H54 (cell line): ENCODE measurements around the gene ALS2CL.

Experiments
- DNase-seq: peaks from one replicate; pipeline ENCODE4 v3.0.0; 2011; ENCODE audit warnings: low spot score, mixed read lengths; ENCODE audit not compliant: insufficient read length
- FAIRE-seq: peaks from 3 replicates; lab custom pipeline; 2011; peaks lifted over from hg19 to GRCh38; lab: Jason Lieb, UNC
- POLR2A ChIP-seq: IDR thresholded peaks from 2 replicates; pipeline ENCODE4 v1.6.1; 2011; ENCODE audit warnings: low read depth, mild to moderate bottlenecking, low read length

ALS2CL gene

GRCh38 chr3:46648096-46648495 is 45.4 kb downstream of the ALS2CL start:
- no peak for DNase-seq
- TF ChIP-seq POLR2A = no peak
- FAIRE-seq = no peak

GRCh38 chr3:46646700-46647099 is 46.8 kb downstream of the ALS2CL start:
- FAIRE-seq = peak; percentile 95
- DNase-seq = no peak

GRCh38 chr3:46643701-46644100 is 49.8 kb downstream of the ALS2CL start:
- DNase-seq (no peak), FAIRE-seq (no peak)
- no peak for TF ChIP-seq POLR2A

More at GRCh38 chr3:46646700-46647099, 46.8 kb downstream of the ALS2CL start:
- TF ChIP-seq POLR2A = no peak

GRCh38 chr3:46642971-46643370 is 50.5 kb downstream of the ALS2CL start:
- no peak for DNase-seq
- FAIRE-seq = no peak
- no peak for TF ChIP-seq POLR2A

GRCh38 chr3:46640927-46641326 is 52.6 kb downstream of the ALS2CL start:
- no peak for DNase-seq
- no peak for FAIRE-seq
- no peak for TF ChIP-seq POLR2A

- no peak for DNase-seq
- TF ChIP-seq POLR2A = no peak
- no peak for FAIRE-seq
Measured at GRCh38 chr3:46639221-46639620, 54.3 kb downstream of the ALS2CL start.

DNA sequence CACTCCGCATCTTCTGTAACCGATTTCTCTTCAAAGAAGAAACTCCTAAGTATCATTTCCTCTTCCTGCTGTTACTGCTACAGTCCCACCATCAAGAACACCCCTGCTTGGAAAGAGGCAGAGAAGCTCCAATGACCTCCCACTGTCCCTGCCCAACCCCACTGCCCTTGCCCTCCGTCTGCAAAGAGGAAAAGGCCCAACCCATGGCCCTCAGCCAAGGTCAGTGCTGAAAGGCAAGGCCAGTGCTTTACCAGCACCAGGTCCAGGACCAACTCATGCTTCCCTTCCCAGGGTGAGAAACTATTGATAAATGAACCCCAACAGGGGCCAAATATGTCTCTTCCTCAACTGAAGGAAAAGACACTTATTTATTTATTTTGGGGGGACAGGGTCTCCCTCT is 58.6 kb downstream of the ALS2CL start:
- FAIRE-seq (no peak), DNase-seq (no peak)
- no peak for TF ChIP-seq POLR2A

DNA sequence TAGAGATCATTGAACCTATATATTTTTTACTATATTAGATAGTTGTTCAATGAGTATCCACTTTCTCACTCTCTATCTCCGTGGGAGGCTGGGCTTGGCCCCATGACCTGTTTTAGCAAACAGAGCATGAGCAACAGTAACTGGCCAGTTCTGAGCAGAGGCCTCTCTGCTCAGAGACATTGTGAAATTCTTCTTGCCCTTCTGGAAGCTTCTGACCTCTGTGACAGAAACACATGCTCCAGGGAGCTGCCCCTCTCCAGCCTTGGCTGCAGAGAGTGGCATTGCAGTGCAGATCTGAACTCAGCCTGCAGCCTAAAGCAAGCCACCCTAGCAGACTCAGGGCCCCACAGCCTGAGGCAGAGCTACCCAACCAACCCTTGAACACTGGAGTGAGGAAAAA is 60.7 kb downstream of the ALS2CL start:
- no peak for DNase-seq
- TF ChIP-seq POLR2A = no peak

DNA sequence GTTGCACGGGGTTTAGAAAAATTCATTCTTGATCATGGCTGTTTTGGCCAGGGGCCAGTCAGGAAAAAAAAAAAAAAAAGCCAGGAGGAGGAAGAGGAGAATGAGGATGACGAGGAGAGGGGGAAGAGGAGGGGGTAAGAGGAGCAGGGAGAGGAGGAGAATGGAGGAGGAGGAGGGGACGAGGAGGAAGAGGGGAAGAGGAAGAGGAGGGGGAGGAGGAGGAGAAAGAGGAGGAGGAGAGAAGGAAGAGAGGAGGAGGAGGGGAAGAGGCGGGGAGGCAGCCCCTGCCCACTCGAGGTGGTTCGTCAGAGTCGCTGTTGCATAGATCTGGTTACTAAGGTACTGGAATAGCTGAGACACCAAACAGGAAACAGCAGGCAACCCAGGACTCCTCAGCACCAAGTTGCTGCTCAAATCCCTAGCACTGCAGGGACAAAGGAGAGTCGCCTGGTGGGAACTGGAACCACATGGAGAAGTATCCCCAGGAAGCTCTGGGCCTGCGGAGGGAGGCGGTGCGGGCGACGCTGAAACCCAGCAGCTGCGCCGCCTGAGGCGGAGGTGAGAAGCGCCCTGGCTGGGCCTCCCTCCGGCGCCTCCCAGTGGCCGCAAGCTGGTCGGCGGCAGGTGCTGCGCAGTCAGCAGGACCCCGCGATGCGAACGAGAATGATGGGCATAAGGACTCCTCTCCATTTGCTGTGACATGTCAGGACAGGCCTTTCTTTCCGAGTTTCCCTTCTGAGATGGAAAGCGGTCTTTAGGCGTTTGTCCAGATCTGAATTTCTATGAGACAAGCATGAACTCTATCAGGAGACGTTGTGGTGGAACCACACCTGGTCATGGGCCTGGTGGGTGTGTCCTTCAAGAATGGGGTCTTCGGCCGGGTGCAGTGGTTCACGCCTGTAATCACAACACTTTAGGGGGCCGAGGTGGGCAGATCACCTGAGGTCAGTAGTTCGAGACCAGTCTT is 63.6 kb downstream of the ALS2CL start:
- TF ChIP-seq POLR2A = no peak
- FAIRE-seq (no peak), DNase-seq (peak; percentile 52)

More for the DNA sequence above, 60.7 kb downstream of the ALS2CL start:
- FAIRE-seq = no peak

- DNase-seq = no peak
- no peak for FAIRE-seq
- no peak for TF ChIP-seq POLR2A
Measured at GRCh38 chr3:46628901-46629369, 64.5 kb downstream of the ALS2CL start.

DNA sequence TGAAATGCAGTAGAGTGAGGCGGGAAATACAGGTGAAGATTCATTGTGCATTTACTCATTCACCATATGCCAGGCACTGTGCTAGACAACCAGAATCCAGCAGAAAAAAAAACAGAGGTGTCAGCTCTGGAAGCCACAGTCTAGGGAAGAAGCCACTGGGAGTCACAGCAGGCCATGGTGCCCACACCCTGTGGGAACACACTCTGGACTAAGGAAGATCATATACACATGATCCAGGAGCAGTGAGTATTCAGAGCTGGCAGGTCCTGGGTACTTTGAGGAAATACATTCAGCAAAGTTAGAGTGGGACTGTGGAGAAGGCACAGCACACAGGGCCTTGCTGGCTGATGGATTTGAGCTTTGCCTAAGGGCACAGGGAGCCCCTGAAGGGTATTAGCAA is 66.4 kb downstream of the ALS2CL start:
- DNase-seq (no peak), FAIRE-seq (no peak)
- TF ChIP-seq POLR2A = no peak

- no peak for TF ChIP-seq POLR2A
- no peak for DNase-seq
- FAIRE-seq = no peak
Measured at GRCh38 chr3:46626039-46626438, 67.4 kb downstream of the ALS2CL start.

DNA sequence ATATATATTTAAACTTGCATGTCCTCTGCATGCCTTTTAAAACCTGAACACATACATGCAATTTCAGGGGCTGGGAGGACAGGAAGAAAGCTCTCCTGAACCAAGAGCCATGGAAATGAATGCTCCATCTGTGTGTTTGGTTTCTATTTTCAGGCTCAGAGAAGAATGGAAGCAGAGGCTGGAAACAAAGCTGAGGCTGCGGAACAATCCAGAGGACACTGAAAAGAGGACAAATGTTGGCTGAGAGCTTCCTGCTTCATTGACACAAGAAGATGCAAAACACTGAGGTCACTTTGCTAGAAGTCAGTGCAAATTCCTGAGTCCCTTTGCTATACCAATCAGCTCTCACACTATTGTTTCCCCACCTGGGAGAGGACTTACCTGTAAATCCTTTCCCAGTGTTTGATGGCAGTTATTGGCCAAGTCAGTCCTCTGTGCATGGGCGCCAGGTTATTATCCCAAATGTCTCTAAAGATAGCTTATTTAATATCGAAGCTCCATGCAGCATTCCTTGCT is 68.4 kb downstream of the ALS2CL start:
- TF ChIP-seq POLR2A = no peak
- DNase-seq (no peak), FAIRE-seq (no peak)

DNA sequence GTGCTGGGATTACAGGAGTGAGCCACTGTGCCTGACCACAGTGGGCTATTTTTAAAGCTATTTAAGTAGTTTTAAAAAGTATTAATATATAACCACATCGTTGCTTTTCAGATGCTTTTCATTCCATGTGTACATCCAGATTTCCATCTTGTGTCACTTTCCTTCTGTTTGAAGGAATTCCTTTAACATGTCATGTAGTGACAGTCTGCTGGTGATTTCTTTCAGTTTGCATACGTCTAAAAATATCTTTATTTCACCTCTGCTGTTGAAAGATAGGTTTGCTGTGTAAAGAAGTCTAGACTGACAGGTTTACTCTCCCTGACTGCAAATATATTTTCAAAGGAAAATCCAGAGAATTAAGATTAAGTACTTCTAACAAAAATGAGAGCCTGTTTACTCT is 68.9 kb downstream of the ALS2CL start:
- no peak for TF ChIP-seq POLR2A
- FAIRE-seq (no peak), DNase-seq (no peak)
